IMR-90 (cell line): ENCODE results near the gene BTNL3. TPM values are rescaled to one million over a fixed set of nuclear protein-coding genes. Genes with fewer than 3 reads are reported as not detected.

Experiments
- ATAC-seq: fragments of 200-7000 bp; cut with Tn5 transposase; 2 replicates; pipeline ENCODE4 v1.9.1; 2020; ENCODE audit warnings: low read depth, mild to moderate bottlenecking, moderate library complexity
- BruUV-seq: library from RNA; stranded (reverse); fragments of 400-500 nt; replicated peaks from 2 replicates; lab custom pipeline; 2021; lab: Mats Ljungman, UMichigan
- CTCF ChIA-PET: fragments of 300-600 bp; formaldehyde crosslinking; extraction: SDS; loops from one replicate; lab custom pipeline; 2021; ENCODE audit warnings: antibody characterized with exemption; lab: Yijun Ruan, JAX
- POLR2A ChIA-PET: fragments of 300-600 bp; sonication (Branson Sonifier 250); formaldehyde crosslinking; loops from one replicate; lab custom pipeline; 2022; ENCODE audit warnings: antibody characterized with exemption; ENCODE audit not compliant: unreplicated experiment; lab: Charles Lee
- DNase-seq: peaks from one replicate; pipeline ENCODE4 v3.0.0; 2013
- H2AFZ ChIP-seq: replicated peaks from 2 replicates; pipeline ENCODE3; 2013; ENCODE audit warnings: low read length, mild to moderate bottlenecking; ENCODE audit not compliant: poor library complexity
- H2AK5ac ChIP-seq: 2 replicates; pipeline ENCODE4 v1.6.1; 2013; ENCODE audit warnings: low read depth, low read length, inconsistent platforms
- H2AK9ac ChIP-seq: replicated peaks from 2 replicates; pipeline ENCODE3; 2013; ENCODE audit warnings: mild to moderate bottlenecking, low read depth, low read length, moderate library complexity; ENCODE audit not compliant: poor library complexity
- H2BK120ac ChIP-seq: 2 replicates; pipeline ENCODE4 v1.6.1; 2013; ENCODE audit warnings: low read depth, low read length, inconsistent platforms
- H2BK15ac ChIP-seq: 3 replicates; pipeline ENCODE4 v1.6.1; 2013; ENCODE audit warnings: low read depth, low read length, inconsistent platforms
- H2BK20ac ChIP-seq: 2 replicates; pipeline ENCODE4 v1.6.1; 2013; ENCODE audit warnings: low read depth, mild to moderate bottlenecking, inconsistent platforms, low read length, moderate library complexity
- H2BK5ac ChIP-seq: 2 replicates; pipeline ENCODE4 v1.6.1; 2013; ENCODE audit warnings: mild to moderate bottlenecking, low read depth, low read length, inconsistent platforms; ENCODE audit not compliant: poor library complexity, severe bottlenecking
- H3K14ac ChIP-seq: replicated peaks from 2 replicates; pipeline ENCODE4 v1.6.1; 2013; ENCODE audit warnings: low read depth, low read length, inconsistent platforms
- H3K18ac ChIP-seq: 2 replicates; pipeline ENCODE4 v1.6.1; 2013; ENCODE audit warnings: low read depth, low read length, control low read depth
- H3K23ac ChIP-seq: 2 replicates; pipeline ENCODE4 v1.6.1; 2013; ENCODE audit warnings: low read depth, low read length, inconsistent platforms
- H3K27ac ChIP-seq: 2 replicates; pipeline ENCODE4 v1.5.1; 2013; ENCODE audit warnings: mild to moderate bottlenecking, control low read depth, low read length; ENCODE audit not compliant: insufficient read depth
- H3K27me3 ChIP-seq: 2 replicates; pipeline ENCODE4 v1.6.1; 2013; ENCODE audit warnings: low read length; ENCODE audit not compliant: control insufficient read depth, insufficient read depth
- H3K36me3 ChIP-seq: 2 replicates; pipeline ENCODE4 v1.6.1; 2013; ENCODE audit warnings: low read length, mixed read lengths; ENCODE audit not compliant: control insufficient read depth, insufficient read depth
- H3K4ac ChIP-seq: 2 replicates; pipeline ENCODE4 v1.6.1; 2013; ENCODE audit warnings: low read depth, low read length, inconsistent platforms
- H3K4me1 ChIP-seq: 2 replicates; pipeline ENCODE4 v1.6.1; 2013; ENCODE audit warnings: low read length, mixed read lengths; ENCODE audit not compliant: control insufficient read depth, insufficient read depth
- H3K4me2 ChIP-seq: 2 replicates; pipeline ENCODE4 v1.6.1; 2013; ENCODE audit warnings: low read depth, mild to moderate bottlenecking, control low read depth, low read length, moderate library complexity
- H3K4me3 ChIP-seq: 2 replicates; pipeline ENCODE4 v1.5.1; 2013; ENCODE audit warnings: low read depth, mild to moderate bottlenecking, control low read depth, low read length, moderate library complexity; ENCODE audit not compliant: insufficient read depth
- H3K56ac ChIP-seq: 2 replicates; pipeline ENCODE4 v1.6.1; 2013; ENCODE audit warnings: low read length, inconsistent platforms; ENCODE audit not compliant: insufficient read depth; ENCODE audit errors: extremely low read depth
- H3K79me1 ChIP-seq, 2 experiments: 2 replicates each; pipeline ENCODE4 v1.6.1; 2013; ENCODE audit warnings: low read length in 2 of 2, inconsistent platforms in 1 of 2, low read depth in 1 of 2
- H3K9ac ChIP-seq: 2 replicates; pipeline ENCODE4 v1.6.1; 2013; ENCODE audit warnings: low read depth, low read length, control low read depth
- H3K9me1 ChIP-seq: 2 replicates; pipeline ENCODE4 v1.6.1; 2013; ENCODE audit warnings: low read length, inconsistent platforms; ENCODE audit not compliant: insufficient read depth
- H3K9me3 ChIP-seq: 2 replicates; pipeline ENCODE4 v1.6.1; 2013; ENCODE audit warnings: low read length; ENCODE audit not compliant: control insufficient read depth, insufficient read depth
- H4K20me1 ChIP-seq: 2 replicates; pipeline ENCODE4 v1.6.1; 2013; ENCODE audit warnings: low read length, inconsistent platforms; ENCODE audit not compliant: insufficient read depth
- H4K5ac ChIP-seq: 2 replicates; pipeline ENCODE4 v1.6.1; 2013; ENCODE audit warnings: mild to moderate bottlenecking, low read depth, low read length, control low read depth
- H4K8ac ChIP-seq, 2 experiments: 2 replicates each; pipeline ENCODE4 v1.6.1; 2013; ENCODE audit warnings: low read depth in 2 of 2, low read length in 2 of 2, control low read depth in 1 of 2, inconsistent platforms in 1 of 2
- H4K91ac ChIP-seq: 2 replicates; pipeline ENCODE4 v1.6.1; 2013; ENCODE audit warnings: low read depth, low read length, inconsistent platforms; ENCODE audit not compliant: insufficient read depth
- BHLHE40 ChIP-seq: fragments of 150-350 bp; IDR thresholded peaks from 2 replicates; pipeline ENCODE4 v1.6.1; 2016; ENCODE audit warnings: mild to moderate bottlenecking, low read depth, low read length
- CEBPB ChIP-seq: IDR thresholded peaks from 2 replicates; pipeline ENCODE4 v1.6.1; 2012; ENCODE audit warnings: low read depth, low read length, improper control_type of control experiment
- CHD1 ChIP-seq: IDR thresholded peaks from 2 replicates; pipeline ENCODE4 v1.6.1; 2012; ENCODE audit warnings: low read depth, low read length, improper control_type of control experiment
- FOS ChIP-seq: fragments of 150-350 bp; IDR thresholded peaks from 2 replicates; pipeline ENCODE4 v1.6.1; 2016; ENCODE audit warnings: low read depth, low read length
- MAFK ChIP-seq: IDR thresholded peaks from 2 replicates; pipeline ENCODE4 v1.6.1; 2012; ENCODE audit warnings: low read depth, low read length, improper control_type of control experiment
- MAZ ChIP-seq: IDR thresholded peaks from 2 replicates; pipeline ENCODE4 v1.6.1; 2012; ENCODE audit warnings: low read depth, mild to moderate bottlenecking, low read length, improper control_type of control experiment, moderate library complexity, borderline replicate concordance
- MXI1 ChIP-seq: IDR thresholded peaks from 2 replicates; pipeline ENCODE4 v1.6.1; 2012; ENCODE audit warnings: low read depth, mild to moderate bottlenecking, low read length, moderate library complexity, borderline replicate concordance
- NFE2L2 ChIP-seq: fragments of 150-350 bp; IDR thresholded peaks from 2 replicates; pipeline ENCODE4 v1.6.1; 2016; ENCODE audit warnings: low read depth, mild to moderate bottlenecking, low read length
- RAD21 ChIP-seq: IDR thresholded peaks from 2 replicates; pipeline ENCODE4 v1.6.1; 2012; ENCODE audit warnings: low read length, improper control_type of control experiment
- RCOR1 ChIP-seq: IDR thresholded peaks from 2 replicates; pipeline ENCODE4 v1.6.1; 2012; ENCODE audit warnings: mild to moderate bottlenecking, low read length, improper control_type of control experiment; ENCODE audit not compliant: insufficient replicate concordance
- RFX5 ChIP-seq: IDR thresholded peaks from 2 replicates; pipeline ENCODE4 v1.8.0; 2012; ENCODE audit warnings: low read depth, mild to moderate bottlenecking, low read length, moderate library complexity
- WGBS, 2 experiments: methylation state at CpG; one replicate each; pipeline versions ENCODE4 v1.1.5 to v1.1.7; 2013; ENCODE audit warnings: missing lambda C conversion rate in 2 of 2; ENCODE audit not compliant: insufficient read length in 1 of 2; ENCODE audit errors: extremely low coverage in 2 of 2; 5-methylcytosine and 5-hydroxymethylcytosine counted together
- dilution Hi-C: fragments of 300-500 bp; cut with HindIII; formaldehyde crosslinking; loops from one replicate; pipeline ENCODE4 v1.14.3; 2018; ENCODE audit warnings: low sequenced_read_pairs; ENCODE audit not compliant: unreplicated experiment
- in situ Hi-C: fragments of 300-500 bp; cut with MboI; formaldehyde crosslinking; loops from 3 replicates; pipeline ENCODE4 v1.14.3; 2019; ENCODE audit warnings: low sequenced_read_pairs, inconsistent platforms, mixed read lengths
- intact Hi-C: fragments of 100-400 bp; cut with micrococcal nuclease; formaldehyde crosslinking; loops from 2 replicates; pipeline ENCODE4 v1.10.0; 2022
- polyA plus RNA-seq, 3 experiments: library from polyadenylated mRNA; depleted of rRNA; stranded (reverse); fragments of >200 nt; gene quantifications; 2 replicates each; pipeline ENCODE4 v1.2.3, GENCODE V29; 2012; ENCODE audit warnings: low replicate concordance in 1 of 3
- total RNA-seq: library from RNA; depleted of rRNA; stranded (reverse); fragments of >200 nt; gene quantifications from 2 replicates; pipeline ENCODE4 v1.2.3, GENCODE V29; 2012
- TF ChIP-seq, protein P1 (sequence below): conservative IDR thresholded peaks from 2 replicates; pipeline ENCODE4 v1.5.1; 2012; ENCODE audit warnings: mild to moderate bottlenecking, low read depth, low read length, improper control_type of control experiment
- TF ChIP-seq, protein P2 (sequence below): fragments of 150-350 bp; IDR thresholded peaks from 2 replicates; pipeline ENCODE4 v1.6.1; 2017; ENCODE audit warnings: mild to moderate bottlenecking, antibody characterized with exemption, low read length, low read depth

BTNL3 gene
- total and polyA plus RNA-seq, 2 of the 4 experiments (the other 2 are of a cell fraction): not detected

GRCh38 chr5:180969406-180969805 lies 19.2 kb upstream of the BTNL3 start:
- Histone ChIP-seq H2BK20ac (no peak overlapping the region), H3K4ac (no peak overlapping the region), H3K27me3 (no peaks in the 10 kb centered on the region), H4K91ac (no peak overlapping the region), H4K5ac (no peak overlapping the region), H3K4me3 (no peak overlapping the region), H3K23ac (no peak overlapping the region), H3K79me1 (no peaks in the 10 kb centered on the region), H2BK15ac (no peak overlapping the region), H3K9me3 (no peaks in the 10 kb centered on the region; the same call in 1 of the 2 replicates), H3K14ac (no peak overlapping the region), H2BK120ac (no peak overlapping the region), H3K9ac (no peak overlapping the region), H3K56ac (no peak overlapping the region), H4K8ac (no peak overlapping the region), H3K9me1 (no peaks in the 10 kb centered on the region), H2AFZ (no peak overlapping the region), H2BK5ac (no peak overlapping the region), H3K4me2 (no peak overlapping the region), H3K4me1 (no peaks in the 10 kb centered on the region), H3K18ac (no peak overlapping the region), H4K20me1 (no peaks in the 10 kb centered on the region), H3K36me3 (no peaks in the 10 kb centered on the region), H2AK5ac (no peak overlapping the region), H2AK9ac (no peak overlapping the region), H3K27ac (no peak overlapping the region)
- POLR2A ChIA-PET: no interaction called here
- DNase-seq (no peak), ATAC-seq (no peak)
- 85% methylated on average over 6 of the region's 23 CpGs; no CpG with 5 or more reads in 1 of the 2 experiments for WGBS, 2 experiments
- BruUV-seq: no TSS peak
- in situ Hi-C loops: no loop called here
- CTCF ChIA-PET: no interaction called here
- intact Hi-C loops: no loop called here
- dilution Hi-C loops: no loop called here
- TF ChIP-seq FOS (no peak), RFX5 (no peak), NFE2L2 (no peak), MAFK (no peak), BHLHE40 (no peak), RCOR1 (no peak), RAD21 (no peak), CHD1 (no peak), CEBPB (no peak), MXI1 (no peak), MAZ (no peak)
- TF ChIP-seq, protein P1, sequence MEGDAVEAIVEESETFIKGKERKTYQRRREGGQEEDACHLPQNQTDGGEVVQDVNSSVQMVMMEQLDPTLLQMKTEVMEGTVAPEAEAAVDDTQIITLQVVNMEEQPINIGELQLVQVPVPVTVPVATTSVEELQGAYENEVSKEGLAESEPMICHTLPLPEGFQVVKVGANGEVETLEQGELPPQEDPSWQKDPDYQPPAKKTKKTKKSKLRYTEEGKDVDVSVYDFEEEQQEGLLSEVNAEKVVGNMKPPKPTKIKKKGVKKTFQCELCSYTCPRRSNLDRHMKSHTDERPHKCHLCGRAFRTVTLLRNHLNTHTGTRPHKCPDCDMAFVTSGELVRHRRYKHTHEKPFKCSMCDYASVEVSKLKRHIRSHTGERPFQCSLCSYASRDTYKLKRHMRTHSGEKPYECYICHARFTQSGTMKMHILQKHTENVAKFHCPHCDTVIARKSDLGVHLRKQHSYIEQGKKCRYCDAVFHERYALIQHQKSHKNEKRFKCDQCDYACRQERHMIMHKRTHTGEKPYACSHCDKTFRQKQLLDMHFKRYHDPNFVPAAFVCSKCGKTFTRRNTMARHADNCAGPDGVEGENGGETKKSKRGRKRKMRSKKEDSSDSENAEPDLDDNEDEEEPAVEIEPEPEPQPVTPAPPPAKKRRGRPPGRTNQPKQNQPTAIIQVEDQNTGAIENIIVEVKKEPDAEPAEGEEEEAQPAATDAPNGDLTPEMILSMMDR: no peak
- TF ChIP-seq, protein P2, sequence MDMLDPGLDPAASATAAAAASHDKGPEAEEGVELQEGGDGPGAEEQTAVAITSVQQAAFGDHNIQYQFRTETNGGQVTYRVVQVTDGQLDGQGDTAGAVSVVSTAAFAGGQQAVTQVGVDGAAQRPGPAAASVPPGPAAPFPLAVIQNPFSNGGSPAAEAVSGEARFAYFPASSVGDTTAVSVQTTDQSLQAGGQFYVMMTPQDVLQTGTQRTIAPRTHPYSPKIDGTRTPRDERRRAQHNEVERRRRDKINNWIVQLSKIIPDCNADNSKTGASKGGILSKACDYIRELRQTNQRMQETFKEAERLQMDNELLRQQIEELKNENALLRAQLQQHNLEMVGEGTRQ: no peak
